Spleen (tissue), 11 donors: ENCODE measurements around the gene CYBRD1. TPM values are rescaled to one million over a fixed set of nuclear protein-coding genes. Genes with fewer than 3 reads are reported as not detected.

Source experiments
- DNase-seq: peaks from one replicate; pipeline ENCODE4 v3.0.0-alpha.2; 2020
- H3K27ac ChIP-seq, 8 donors: fragments of 200-600 bp; sonication (generic) in 7 of 8; 1 replicate in 4 of 8; 2 replicates in 4 of 8; pipeline versions ENCODE4 v1.5.0 to v1.8.0; 2016 to 2021; ENCODE audit warnings: inconsistent platforms in 4 of 8, mild to moderate bottlenecking in 4 of 8, moderate library complexity in 1 of 8
- H3K27me3 ChIP-seq, 7 donors: fragments of 200-600 bp; sonication (generic) in 6 of 7; replicated peaks in 1 of 7; 1 replicate in 4 of 7; 2 replicates in 3 of 7; pipeline versions ENCODE4 v1.5.0 to v1.8.0; 2016 to 2021; ENCODE audit warnings: inconsistent platforms in 3 of 7, mild to moderate bottlenecking in 1 of 7
- H3K36me3 ChIP-seq, 6 donors: fragments of 200-600 bp; sonication (generic) in 5 of 6; 1 replicate in 4 of 6; 2 replicates in 2 of 6; pipeline versions ENCODE4 v1.5.0 to v1.8.0; 2016 to 2021; ENCODE audit warnings: inconsistent platforms in 2 of 6
- H3K4me1 ChIP-seq, 6 donors: fragments of 200-600 bp; sonication (generic) in 5 of 6; 1 replicate in 3 of 6; 2 replicates in 3 of 6; pipeline versions ENCODE4 v1.5.0 to v1.8.0; 2016 to 2021; ENCODE audit warnings: inconsistent platforms in 3 of 6
- H3K4me3 ChIP-seq, 8 donors: fragments of 200-600 bp; sonication (generic) in 7 of 8; 1 replicate in 4 of 8; 2 replicates in 4 of 8; pipeline versions ENCODE4 v1.5.0 to v1.8.0; 2016 to 2021; ENCODE audit warnings: inconsistent platforms in 4 of 8, mild to moderate bottlenecking in 4 of 8, moderate library complexity in 2 of 8
- H3K9me3 ChIP-seq, 8 donors: fragments of 200-600 bp; sonication (generic) in 7 of 8; 1 replicate in 4 of 8; 2 replicates in 4 of 8; pipeline versions ENCODE4 v1.5.0 to v1.8.0; 2016 to 2021; ENCODE audit warnings: inconsistent platforms in 4 of 8
- POLR2A ChIP-seq, 3 donors: fragments of 450-650 bp; IDR thresholded peaks; one replicate each; pipeline ENCODE4 v1.5.1; 2017; ENCODE audit warnings: antibody characterized with exemption in 3 of 3, mild to moderate bottlenecking in 1 of 3
- POLR2AphosphoS5 ChIP-seq, 3 donors: sonication (generic); formaldehyde crosslinking; IDR thresholded peaks; one replicate each; pipeline ENCODE4 v1.5.1; 2017; ENCODE audit warnings: antibody characterized with exemption in 3 of 3
- whole genome bisulfite sequencing, 5 donors: extraction: QIAGEN DNeasy Blood & Tissue Kit in 3 of 5; methylation state at CpG; one replicate each; pipeline versions ENCODE4 v1.1.5 to v1.1.7; 2013 to 2018; 5-methylcytosine and 5-hydroxymethylcytosine counted together
- intact Hi-C: fragments of 100-400 bp; cut with DNase I; formaldehyde crosslinking; loops from one replicate; pipeline ENCODE4 v1.15.0; 2023; ENCODE audit warnings: low total_unique reads
- polyA plus RNA-seq, 3 donors: library from polyadenylated mRNA; stranded (reverse); fragments of 200-250 nt; gene quantifications; one replicate each; pipeline ENCODE4 v1.2.1, GENCODE V29; 2013
- total RNA-seq, 7 donors: library from RNA; depleted of rRNA in 3 of 7; stranded (reverse); fragments of >200 nt in 3 of 7; fragmentation: NEBNext Ultra II Directional in 4 of 7; extraction: Animal tissue kit (Norgen Biotek cat#: 25700) in 4 of 7; gene quantifications; one replicate each; pipeline versions ENCODE4 v1.1.0 to v1.2.1, GENCODE V29; 2016 to 2021
- TF ChIP-seq, protein P1 (sequence below), 11 experiments: fragments of 200-600 bp in 7 of 11; fragments of 450-650 bp in 4 of 11; sonication (generic) in 4 of 11; IDR thresholded peaks in 8 of 11; conservative IDR thresholded peaks in 3 of 11; 1 replicate in 7 of 11; 2 replicates in 4 of 11; pipeline versions ENCODE4 v1.4.0 to v1.8.0; 2016 to 2021; ENCODE audit warnings: antibody characterized with exemption in 11 of 11, inconsistent platforms in 4 of 11, mild to moderate bottlenecking in 1 of 11
- donor health status: healthy with polysubstance abuse.
- donor health status: DM: no; HTN: no; CAD: no; lungs with moderate emphysema.
- donor health status: DM: no; HTN: no; CAD: no.
- donor health status: Bipolar disorder and iron deficiency.
- donor health status: healthy.
- donor health status: DM: no; HTN: no; CAD: no.
- donor health status: DM: yes; HTN: yes; CAD: no.

CYBRD1 gene
- total and polyA plus RNA-seq, 10 donors = 8.2 to 61.7 (median 41.9) TPM

DNA sequence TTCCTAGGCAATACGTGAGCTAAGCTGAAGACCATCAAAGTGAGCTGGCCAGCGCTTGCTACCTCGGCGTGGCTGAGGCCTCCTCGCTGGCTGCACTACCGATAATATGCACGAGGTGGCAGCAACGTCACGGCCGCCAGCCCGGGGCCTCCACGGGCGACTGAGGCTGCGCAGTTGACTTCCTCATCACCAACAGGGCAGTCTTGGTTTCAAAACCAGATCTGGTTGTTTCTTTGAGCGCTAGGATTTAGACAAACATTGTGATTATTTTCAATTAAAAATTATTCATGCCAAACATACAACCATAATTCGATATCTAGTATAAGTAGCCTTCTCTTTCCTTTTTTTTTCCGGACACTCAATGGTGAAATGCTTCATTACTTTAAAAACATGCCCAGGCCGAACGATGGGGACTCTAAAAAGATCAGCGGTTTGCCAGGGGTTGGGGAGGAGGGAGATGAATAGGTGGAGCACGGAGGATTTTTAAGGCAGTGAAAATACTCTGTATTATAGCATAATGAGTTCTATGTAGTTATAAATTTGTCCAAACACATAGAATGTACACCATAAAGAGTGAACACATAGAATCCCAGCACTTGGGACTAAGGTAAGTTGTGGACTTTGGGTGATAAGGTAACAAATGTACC lies 52.0 kb downstream of the CYBRD1 start:
- peak; percentile 95 for DNase-seq
- Histone ChIP-seq H3K9me3 (no peaks in the 10 kb centered on the region), H3K4me3 (peak overlapping the region in 1 of 8 donors; percentile 25), H3K27me3 (no peaks in the 10 kb centered on the region), H3K4me1 (peaks cover 0 to 6% (median 0%) of the 10 kb centered on the region in 6 donors), H3K36me3 (no peaks in the 10 kb centered on the region), H3K27ac (no peak overlapping the region)
- WGBS, 5 donors = 29 to 32% (median 30%) methylated on average over 21 of the region's 21 CpGs
- TF ChIP-seq, protein P1, sequence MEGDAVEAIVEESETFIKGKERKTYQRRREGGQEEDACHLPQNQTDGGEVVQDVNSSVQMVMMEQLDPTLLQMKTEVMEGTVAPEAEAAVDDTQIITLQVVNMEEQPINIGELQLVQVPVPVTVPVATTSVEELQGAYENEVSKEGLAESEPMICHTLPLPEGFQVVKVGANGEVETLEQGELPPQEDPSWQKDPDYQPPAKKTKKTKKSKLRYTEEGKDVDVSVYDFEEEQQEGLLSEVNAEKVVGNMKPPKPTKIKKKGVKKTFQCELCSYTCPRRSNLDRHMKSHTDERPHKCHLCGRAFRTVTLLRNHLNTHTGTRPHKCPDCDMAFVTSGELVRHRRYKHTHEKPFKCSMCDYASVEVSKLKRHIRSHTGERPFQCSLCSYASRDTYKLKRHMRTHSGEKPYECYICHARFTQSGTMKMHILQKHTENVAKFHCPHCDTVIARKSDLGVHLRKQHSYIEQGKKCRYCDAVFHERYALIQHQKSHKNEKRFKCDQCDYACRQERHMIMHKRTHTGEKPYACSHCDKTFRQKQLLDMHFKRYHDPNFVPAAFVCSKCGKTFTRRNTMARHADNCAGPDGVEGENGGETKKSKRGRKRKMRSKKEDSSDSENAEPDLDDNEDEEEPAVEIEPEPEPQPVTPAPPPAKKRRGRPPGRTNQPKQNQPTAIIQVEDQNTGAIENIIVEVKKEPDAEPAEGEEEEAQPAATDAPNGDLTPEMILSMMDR (IDR thresholded peaks at IDR 0.05 in 8 of 11, conservative IDR thresholded peaks at IDR 0.05 in 3 of 11) = peak; percentile 81 to 98 (median 95)
- peak in 2 of 3 donors; percentile 56 to 71 for TF ChIP-seq POLR2AphosphoS5 (IDR thresholded peaks at IDR 0.05)
- no peak for TF ChIP-seq POLR2A (IDR thresholded peaks at IDR 0.05)
- intact Hi-C loops = no loop called here

DNA sequence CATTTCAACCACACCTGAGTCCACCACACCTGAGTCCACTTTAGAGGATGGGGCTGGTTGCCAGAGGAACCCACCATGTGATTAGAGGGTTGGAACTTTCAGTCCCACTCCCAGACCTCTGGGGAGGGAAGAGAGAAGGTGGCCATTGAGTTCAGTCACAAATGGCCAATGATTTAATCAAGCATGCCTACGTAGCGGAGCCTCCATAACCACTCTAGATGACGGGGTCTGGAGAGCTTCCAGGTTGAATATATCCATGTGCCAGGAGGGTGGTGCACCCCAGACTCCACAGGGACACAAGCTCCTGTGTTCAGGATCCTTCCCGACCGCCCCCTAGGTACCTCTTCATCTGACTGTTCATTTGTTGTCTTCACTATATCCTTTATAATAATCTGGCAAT lies 53.3 kb downstream of the CYBRD1 start:
- intact Hi-C loops = no loop called here
- TF ChIP-seq, protein P1 (IDR thresholded peaks at IDR 0.05 in 8 of 11, conservative IDR thresholded peaks at IDR 0.05 in 3 of 11) = no peak
- TF ChIP-seq POLR2A (IDR thresholded peaks at IDR 0.05) (no peak), POLR2AphosphoS5 (IDR thresholded peaks at IDR 0.05) (no peak)
- WGBS, 5 donors = 71 to 85% (median 82%) methylated on average over 5 of the region's 5 CpGs
- no peaks in the 10 kb centered on the region for H3K36me3 ChIP-seq
- H3K27me3 ChIP-seq = no peaks in the 10 kb centered on the region
- no peak overlapping the region for H3K4me3 ChIP-seq
- no peaks in the 10 kb centered on the region for H3K9me3 ChIP-seq
- H3K4me1 ChIP-seq = peaks cover 0 to 6% (median 0%) of the 10 kb centered on the region in 6 donors
- no peak for DNase-seq
- no peak overlapping the region for H3K27ac ChIP-seq

DNA sequence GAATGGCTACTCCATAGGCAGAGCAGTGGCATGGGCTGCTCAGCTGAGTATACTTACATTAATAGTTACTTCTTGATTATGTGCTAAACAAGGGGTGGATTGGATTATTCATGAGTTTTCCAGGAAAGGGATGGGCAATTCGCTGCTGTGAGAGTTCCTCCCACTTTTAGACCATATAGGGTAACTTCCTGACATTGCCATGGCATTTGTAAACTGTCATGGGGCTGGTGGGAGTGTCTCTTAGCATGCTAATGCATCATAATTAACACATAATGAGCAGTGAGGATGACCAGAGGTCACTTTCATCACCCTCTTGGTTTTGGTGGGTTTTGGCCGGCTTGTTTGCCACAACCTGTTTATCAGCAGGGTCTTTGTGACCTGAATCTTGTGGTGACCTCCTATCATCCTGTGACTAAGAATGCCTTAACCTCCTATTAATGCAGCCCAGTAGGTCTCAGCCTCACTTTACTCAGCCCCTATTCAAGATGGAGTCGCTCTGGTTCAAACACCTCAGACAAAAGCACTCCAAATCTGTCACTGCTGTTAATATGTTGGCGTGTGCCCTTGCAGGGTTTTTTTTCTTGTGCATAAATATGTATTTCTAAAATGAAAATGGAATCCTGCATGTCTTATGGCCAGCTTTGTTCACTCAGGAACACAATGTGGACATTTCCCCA lies 56.0 kb downstream of the CYBRD1 start:
- TF ChIP-seq POLR2A (IDR thresholded peaks at IDR 0.05) = no peak
- no peak for TF ChIP-seq POLR2AphosphoS5 (IDR thresholded peaks at IDR 0.05)
- TF ChIP-seq, protein P1 (IDR thresholded peaks at IDR 0.05 in 8 of 11, conservative IDR thresholded peaks at IDR 0.05 in 3 of 11) = no peak
- H3K36me3 ChIP-seq = no peaks in the 10 kb centered on the region
- peaks cover 0 to 6% (median 0%) of the 10 kb centered on the region in 6 donors for H3K4me1 ChIP-seq
- H3K27me3 ChIP-seq = no peaks in the 10 kb centered on the region
- no peak overlapping the region for H3K27ac ChIP-seq
- no peak for DNase-seq
- H3K4me3 ChIP-seq = no peak overlapping the region
- 76 to 88% (median 83%) methylated on average over 4 of the region's 4 CpGs for WGBS, 5 donors
- H3K9me3 ChIP-seq = no peaks in the 10 kb centered on the region
- intact Hi-C loops = no loop called here

DNA sequence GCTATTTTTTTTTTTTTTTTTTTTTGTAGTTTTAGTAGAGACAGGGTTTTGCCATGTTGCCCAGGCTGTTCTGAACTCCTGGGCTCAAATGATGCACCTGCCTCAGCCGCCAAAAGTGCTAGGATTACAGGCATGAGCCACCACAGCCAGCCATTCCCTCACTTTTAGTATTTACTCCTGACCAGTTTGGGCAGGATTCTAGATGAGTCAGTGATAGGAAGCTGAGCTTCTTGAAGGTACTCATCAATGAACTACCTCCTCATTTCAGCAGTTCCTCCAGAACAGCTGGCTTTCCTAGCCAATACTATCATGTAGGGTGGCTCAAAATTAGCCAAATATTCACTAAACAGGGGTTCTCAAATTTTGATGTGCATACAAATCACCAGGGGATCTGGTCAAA lies 57.2 kb downstream of the CYBRD1 start:
- H3K4me3 ChIP-seq = no peak overlapping the region
- H3K27ac ChIP-seq = no peak overlapping the region
- peaks cover 0 to 2% (median 0%) of the 10 kb centered on the region in 6 donors for H3K4me1 ChIP-seq
- WGBS, 5 donors = 91 to 100% (median 96%) methylated on average over 1 of the region's 1 CpG
- no peak for TF ChIP-seq POLR2AphosphoS5 (IDR thresholded peaks at IDR 0.05)
- peaks cover 0 to under 1% (median 0%) of the 10 kb centered on the region in 7 donors for H3K27me3 ChIP-seq
- no peak for DNase-seq
- H3K9me3 ChIP-seq = no peaks in the 10 kb centered on the region
- no peaks in the 10 kb centered on the region for H3K36me3 ChIP-seq
- intact Hi-C loops = no loop called here
